ENCODE results near the gene POU6F1.

Gene POU6F1

DNA sequence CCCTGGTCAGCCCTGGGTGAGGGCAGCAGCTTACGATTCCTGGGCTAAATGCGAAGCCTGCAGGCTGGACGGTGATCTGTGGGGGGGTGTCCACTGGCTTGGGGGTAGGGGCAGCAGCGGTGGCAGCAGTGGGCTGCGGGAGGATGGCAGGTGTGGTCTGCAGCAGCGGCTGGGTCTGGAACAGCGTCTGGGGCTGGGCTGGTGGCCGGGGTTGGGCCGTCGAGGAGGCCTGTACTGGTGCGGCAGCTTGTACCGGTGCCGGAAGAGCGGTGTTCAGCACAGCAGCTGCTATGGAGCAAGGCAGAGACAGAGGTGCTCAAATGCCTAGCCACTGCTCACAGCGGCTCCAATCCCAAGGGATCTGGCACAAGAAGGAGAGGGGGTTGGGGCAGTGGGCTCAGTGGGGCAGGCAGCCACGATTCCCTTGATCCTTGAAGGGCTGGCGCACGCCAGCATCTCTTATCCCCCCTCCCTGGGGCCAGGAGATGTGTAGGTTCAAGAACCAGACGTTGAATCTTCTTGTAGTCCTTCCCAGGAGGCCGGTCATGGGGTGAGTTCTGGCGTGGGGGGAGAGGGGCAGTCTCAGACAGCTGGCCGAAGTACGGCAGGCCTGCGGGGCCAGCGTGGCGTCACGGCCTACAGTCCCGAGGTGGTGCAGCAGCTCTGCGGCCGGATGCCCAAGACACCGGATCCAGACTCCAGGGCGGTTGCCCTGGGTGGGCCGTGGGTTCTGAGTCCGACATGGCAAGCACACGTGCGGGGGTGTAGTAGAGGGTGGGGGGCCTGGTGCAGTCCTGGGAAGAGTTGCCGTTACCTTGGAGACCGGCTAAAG is 19.9 kb downstream of the POU6F1 start:
- DNase-seq, result no peak

DNA sequence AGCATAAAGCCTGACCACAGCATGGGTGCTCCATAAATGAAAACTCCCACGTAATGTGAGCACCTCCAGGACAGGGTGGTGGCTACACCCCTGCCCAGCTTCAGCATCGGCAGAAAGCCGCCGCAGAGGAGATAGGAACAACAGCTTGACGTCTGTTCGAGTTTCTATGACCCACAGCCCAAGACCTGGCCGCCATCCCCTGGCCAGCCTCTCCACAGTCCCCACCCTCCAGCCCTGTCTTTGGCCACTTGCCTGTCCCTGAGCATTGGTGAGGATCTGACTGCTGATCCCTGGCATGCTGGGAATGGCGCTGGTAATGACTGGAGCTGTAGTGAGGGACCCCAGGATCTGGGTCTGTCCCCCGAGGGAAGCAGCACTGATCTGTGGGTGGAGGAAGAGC is 21.3 kb downstream of the POU6F1 start:
- DNase-seq, result no peak

DNA sequence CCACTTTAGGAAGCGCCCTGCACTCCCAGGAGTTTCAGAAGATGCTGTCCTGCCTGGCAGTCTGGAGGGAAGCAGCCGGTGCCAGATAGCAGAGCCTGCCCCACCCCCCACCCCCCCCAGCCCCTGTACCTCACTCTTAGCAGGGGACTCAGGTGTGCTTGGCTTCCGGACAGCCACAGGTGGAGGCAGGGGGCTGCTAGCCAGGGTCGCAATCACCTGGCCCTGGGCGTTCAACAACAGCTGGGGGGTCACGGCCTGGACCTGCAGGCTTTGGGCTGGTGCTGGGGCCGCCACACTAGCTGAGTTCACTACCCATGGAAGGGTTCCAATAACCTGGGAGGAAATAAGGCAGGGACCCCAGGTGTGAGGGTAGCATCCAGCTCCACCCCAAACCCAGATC is 22.0 kb downstream of the POU6F1 start:
- DNase-seq, result no peak

DNA sequence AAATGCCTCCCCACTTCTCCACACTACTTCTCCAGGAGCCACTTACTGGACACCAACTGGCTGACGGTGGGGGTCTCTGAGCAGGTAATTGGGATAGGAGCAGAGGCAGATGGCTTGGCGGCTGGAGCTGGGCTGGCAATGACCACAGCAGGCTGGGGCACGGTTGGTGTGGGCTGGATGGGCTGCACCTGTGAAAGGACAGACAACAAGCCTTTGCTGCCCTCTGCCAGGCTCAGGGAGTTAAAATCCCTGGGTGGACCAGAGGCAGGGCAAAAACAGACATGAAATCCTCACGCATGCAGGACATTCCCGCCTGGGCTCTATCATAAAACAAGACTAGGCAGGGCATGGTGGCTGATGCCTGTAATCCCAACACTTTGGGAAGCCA is 25.6 kb downstream of the POU6F1 start:
- no peak for DNase-seq

DNA sequence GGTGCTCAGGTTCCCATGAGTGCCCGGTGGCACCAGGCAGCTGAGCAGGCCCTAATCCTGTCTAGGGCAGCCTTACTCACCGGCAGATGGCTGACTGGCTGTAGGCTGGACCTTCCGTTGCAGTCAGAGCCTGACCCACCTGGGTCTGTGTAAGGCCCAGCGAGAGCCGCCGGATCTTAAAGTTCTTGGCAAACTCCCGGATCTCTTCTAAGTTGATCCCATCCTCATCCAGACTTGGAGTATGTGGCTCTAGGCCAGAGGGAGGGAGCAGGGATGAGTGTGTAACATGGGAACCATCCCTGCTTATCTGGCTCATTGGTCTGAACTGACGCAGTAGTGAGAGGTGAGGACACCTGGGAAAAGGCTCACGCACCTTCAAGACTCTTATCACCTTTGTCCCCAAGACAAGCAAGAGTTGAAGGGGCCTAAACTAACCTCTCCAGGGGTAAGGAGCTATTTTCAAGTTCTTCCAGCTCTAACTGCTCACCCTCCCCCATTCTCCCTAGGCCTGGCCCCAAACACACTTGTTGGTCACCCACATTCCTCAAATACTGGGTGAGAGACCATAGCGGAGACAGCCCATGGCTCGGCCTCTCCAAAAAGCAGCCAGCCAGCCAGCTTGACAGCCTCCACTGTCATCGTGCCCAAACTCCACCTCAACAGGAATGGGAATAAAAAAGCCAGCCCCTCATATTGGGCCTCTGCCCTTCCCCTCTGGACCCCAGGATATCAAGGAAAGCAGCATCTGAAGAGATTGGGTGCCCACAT is 26.2 kb downstream of the POU6F1 start:
- no peak for DNase-seq

DNA sequence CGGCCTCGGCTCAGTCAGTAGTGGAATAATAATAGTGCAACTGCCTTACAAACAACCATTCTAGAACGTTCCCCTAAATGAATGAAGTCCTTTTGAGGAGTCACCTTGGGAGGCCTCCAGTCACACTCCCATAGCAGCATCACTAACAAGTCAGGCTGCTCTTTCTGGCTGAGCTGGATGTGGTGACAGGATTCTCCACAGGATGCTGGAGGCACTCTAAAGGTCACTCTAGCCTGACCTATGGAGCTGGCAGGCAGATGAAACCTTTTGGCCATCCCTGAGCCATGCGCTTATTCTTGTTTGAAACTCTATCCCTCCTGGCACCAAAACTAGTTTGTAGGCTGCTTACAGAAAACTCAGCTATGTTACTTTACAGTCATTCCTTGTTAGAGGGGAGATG is 27.0 kb downstream of the POU6F1 start:
- no peak for DNase-seq

DNA sequence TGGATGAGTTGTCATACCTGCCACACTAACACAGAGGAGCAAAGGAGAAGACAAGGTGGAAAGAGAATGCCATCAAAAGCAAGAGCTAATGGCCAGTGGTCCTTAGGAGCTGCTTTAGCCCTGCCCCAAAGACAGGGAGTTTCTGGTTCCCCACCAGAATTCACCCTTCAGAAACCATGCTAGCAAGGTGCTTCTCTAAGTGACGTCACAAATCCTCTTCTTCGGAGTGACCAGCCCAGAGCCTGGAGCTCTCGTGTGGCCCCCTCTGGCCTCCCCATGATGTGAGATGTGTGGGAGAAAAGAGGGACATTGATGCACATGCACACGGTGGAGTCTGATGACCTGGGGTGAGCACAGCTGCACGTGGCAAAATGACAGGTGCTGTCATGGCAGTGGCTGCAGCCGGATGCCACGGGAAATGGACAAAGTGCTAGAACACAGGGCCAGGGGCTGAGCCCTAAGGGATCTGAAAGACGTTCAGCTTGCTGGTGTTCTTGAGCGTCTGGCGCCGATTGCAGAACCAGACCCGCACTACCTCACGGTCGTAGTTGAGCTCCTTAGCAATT is 28.0 kb downstream of the POU6F1 start:
- DNase-seq, result no peak

DNA sequence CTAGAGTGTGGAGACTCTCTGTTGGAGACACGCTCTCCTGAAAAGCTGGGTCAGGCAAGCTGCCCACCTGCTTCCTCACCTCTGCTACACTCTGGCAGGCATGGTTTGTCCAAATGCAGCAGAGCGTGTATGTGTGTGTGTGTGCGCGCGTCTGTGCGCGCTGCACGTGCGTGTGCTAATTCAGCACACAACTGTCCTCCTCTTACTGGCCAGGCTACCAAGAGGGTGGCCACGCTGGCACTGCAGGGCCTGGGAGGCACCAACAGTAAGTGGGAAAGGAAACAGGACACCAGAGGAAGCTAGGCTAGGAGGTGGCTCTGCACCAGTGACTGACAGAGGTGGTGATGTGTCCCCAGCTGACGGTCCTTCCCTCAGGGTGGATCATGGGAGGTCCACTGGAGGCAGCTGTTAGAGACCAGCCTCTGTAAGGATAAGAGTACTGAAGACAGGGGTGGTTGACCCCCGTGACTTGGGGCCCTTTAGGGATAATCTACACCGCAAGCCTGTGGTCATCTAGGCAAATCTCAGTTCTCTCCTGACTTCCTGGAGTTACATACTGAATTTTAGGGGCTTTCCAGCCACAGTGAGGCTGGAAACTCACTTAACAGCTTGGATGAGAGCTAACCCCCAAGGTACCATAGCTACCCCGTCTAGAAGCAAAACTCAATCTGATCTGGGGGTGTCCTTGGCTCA is 29.4 kb downstream of the POU6F1 start:
- no peak for DNase-seq

DNA sequence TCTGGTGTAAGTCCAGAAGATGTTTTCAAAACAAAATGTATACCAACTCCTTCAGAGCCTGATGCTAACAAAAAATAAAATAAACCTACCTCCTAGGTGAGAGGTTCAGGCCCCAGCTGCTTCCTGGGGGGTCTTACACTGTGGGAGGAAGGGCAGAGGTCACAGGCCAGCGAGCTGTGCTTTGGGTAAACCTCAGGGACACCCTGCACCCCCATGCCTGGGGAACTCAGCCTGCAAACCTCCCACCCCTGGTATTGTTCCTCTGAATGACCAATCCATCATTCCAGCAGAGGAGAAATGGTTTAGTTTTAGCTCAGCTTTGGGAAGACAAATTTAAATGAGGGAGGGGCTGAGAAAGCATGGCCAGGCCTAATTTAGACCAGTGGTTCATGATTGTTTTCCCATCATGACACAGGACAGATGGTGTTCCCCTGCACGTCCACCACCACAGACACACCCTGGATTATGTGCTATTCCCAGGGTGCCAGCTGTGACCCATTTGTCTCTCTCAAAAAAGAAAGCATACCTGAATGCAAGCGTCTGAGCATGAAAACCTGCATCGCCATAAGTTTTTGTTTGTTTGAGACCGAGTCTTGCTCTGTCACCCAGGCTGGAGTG is 30.4 kb downstream of the POU6F1 start:
- DNase-seq, result no peak

DNA sequence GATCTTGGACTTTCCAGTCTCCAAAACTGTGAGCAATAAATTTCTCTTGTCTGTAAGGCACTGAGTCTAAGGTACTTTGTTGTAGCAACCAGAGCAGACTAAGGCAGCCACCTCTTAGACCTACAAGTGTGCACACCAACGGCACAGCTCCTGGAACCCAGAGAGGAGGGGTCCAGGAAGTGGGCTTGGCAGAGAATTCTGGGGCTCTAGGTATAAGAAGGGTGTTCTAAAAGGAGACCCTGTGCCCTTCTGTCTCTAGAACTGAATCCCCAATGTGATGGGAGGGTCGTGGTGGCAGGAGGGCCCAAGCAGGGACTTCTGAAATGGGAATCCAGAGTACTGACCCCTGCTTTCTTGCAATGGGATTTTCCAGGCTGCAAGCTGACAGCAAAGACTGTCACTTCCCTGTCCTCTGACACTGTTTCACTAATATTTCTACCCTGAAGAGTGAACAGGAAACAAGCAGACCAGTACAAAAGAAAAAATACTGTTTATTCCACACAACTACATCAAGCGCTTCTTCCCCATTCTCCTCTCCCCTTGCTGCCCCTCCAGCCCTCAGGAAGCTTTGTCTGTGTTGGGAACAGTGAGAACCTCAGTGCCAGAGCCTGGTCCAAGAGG is 31.3 kb downstream of the POU6F1 start:
- no peak for DNase-seq

DNA sequence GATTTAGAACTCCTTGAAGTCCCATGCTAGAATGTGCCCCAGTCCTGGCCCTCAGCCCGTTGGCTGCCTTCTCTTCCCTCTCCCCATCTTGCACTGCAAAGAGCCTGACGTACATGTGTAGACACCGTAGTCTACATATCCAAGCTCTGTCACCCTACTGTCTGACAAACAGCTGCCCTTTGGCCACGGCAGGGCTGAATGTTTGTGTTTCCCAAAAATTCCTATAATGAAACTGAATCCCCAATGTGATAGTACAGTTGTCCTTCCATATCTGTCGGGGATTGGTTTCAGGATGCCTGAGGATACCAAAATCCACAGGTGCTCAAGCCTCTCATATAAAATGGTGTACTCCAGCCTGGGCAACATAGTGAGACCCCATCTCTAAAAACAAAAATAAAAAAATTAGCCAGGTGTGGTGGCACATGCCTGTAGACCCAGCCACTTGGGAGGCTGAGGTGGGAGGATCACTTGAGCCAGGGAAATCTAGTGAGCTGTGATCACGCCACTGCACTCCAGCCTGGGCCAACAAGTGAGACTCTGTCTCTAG is 32.6 kb downstream of the POU6F1 start:
- DNase-seq, result no peak

DNA sequence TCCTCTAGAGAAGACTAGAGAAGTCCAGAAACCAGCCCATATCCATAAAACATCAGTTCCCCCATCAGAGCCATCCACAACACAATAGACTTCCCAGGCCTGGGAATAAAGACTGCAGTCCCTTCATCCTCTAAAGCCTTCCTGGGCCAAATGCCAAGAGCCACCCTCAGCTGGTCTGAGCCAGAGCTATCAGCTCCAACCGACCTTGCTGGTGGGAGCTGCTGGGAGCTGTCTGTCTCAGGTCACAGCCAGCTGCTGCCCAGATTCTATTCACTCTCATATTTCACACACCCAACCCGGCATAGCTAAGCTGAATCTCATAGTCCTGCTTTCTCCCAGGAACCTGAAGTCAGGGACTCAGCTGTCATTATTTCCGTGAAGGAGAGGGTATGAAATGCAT is 34.0 kb downstream of the POU6F1 start:
- DNase-seq, result peak; percentile 39

DNA sequence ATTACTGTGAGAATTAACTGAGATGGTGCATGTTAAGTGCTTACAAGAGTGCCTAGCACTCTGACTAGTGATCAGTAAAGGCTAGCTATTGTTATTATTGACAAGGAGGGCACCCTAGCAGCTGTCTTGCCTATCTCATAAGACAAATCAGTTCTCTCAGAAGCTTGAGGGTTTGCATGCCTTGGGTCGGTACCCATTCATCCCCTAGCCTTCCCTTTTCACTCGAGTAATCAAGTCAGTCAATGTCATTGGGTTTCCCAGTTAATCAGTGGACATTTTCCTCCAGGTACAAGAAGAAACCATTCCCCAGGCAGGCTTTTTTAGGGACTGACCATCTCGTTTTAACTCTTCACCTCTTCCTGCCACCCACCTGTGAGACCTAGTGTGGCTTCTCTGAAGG is 34.5 kb downstream of the POU6F1 start:
- no peak for DNase-seq

DNA sequence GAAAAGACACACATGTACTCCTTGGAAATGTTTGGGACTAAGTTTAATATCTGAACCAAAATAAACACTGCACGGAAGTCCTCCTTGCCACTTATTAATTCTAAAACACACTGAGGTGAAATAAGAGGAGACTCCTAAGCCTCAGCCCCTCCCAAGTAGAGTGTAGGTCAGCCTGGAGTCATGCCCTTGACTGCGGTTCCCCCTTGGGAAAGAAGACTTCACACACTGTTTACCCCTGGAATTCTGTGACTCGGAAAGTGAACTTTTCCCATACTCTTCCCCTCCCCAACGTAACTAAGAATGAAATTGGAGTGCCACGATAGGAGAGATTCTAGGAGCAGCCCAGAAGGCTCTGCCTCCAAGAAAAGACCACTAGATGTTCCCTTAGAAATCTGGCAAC is 36.3 kb downstream of the POU6F1 start:
- no peak for DNase-seq

DNA sequence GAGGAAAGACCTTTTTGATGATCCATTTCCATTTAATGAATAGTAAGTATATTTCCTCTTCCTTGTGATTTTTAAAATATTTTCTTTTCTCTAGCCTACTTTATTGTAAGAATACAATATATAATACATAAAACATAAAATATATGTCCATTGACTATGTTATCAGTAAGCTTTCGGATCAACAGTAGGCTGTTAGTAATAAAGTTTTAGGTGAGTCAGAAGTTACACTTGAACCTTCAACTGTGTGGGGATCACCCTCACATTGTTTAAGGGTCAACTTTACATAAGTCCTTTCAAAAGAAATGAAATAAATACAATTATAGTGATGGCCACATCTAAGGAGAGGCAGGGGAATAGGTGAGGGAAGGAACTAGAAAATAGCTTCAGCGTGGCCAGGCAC is 40.0 kb downstream of the POU6F1 start:
- no peak for DNase-seq

DNA sequence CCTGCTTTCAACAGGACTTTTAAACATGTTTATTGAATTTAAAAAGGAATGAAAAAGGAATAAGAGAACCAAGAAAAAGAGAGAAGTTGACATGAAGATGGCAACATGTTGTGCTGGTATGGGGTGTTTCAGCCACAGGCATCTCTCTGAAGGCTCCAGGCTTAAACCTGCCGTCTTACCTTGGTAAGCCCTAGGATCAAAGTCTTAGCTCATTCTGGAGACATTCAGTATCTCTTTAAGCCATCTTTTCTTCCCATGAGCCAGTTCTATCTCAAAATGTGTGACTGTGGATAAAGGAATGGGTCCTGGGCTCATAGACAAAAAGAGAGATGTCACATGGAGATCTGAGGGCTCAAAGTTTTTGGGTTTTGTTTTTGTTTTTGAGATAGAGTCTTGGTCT is 43.4 kb downstream of the POU6F1 start:
- DNase-seq, result peak; percentile 27

DNA sequence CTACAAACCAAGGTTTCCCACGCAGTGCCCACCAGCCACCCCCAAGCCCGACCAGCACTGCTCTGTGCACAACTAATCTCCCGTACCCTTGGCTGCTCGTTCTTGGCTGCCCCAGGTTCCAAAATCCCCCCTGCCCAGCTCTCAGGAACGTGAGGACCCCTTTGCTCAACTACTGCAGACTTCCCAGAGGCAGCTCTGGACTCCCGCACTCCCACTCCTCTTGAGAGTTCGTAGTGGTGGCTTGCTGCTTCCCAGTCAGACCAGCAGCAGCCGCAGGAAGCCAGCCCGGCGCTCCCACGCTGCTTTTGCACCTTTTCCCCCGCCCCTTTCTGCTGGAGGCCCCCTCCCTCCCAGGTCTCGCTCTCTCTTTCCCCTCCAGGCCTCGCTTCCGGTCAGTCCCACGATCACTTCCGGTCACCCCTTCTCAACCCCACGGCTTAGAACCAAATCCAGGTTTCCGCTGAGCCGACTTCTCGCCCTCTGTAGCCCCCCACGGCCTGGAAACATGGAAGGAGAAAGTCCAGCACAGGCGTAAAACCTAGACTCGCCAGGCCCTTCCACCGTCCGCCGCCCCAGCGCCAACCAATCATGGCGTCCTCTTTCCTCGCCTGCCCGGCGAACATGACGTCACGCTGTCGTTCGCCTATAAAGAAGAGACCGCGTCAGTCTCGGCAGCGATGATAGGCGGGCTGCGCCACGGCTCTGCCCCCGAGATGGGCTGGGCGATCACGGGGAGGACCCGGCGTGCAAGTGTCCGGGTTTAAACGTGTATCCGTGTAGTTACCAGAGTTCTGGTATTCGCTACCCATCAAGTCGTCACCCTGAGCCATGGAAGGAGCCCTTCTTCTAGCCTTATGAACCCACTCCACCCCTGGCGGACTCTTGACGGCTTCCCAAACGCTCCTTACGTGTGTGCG is 45.1 kb downstream of the POU6F1 start, which contains the start of gene TFCP2:
Gene TFCP2 (minus strand): TSS at position 621 of the 917 bp plus-strand sequence. CDS start 713 bp downstream, outside the sequence.
- DNase-seq, result peak; percentile 98

DNA sequence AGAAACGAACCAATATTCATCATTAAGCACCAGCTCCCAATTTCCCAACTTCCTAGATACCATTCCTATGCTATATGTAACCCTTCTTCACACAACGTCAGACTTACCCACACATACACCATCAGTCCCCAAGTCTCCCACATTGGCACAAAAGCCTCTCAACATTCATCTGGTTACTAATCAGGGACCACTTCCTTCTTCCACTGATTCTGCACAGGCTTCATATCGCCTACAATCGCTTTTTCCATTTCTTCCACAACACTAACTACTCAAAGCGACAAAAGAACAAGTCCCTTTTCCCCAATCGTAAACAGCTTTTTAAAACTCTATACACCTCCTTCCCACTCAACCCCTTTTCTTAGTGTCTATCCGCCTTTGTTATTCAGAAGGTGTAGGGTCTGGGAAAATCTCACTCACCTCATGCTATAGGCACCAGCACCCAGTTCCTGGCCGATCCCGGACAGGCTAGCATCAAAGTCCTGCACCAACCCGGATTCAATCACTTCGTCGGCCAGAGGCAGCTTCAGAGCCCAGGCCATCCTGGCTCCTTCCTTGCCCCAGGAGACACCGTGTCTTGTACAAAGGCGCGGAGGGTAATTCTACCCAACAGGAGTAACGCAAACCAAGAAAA is 45.9 kb downstream of the POU6F1 start:
- DNase-seq, result peak; percentile 39

DNA sequence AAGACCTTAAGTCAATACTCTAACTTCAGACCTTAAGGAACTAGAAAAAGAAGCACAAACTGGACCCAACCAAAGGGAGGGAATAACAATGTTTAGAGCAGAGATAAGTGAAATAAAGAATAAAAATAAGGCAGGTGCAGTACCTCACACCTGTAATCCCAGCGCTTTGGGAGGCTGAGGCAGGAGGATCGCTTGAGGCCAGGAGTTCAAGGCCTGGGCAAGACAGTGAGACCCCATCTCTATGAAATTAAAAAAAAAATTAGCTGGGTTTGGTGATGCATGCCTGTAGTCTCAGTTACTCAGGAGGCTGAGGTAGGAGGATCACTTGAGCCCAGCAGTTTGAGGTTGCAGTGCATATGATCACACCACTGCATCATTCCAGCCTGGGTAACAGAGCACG is 54.1 kb downstream of the POU6F1 start:
- DNase-seq, result no peak

DNA sequence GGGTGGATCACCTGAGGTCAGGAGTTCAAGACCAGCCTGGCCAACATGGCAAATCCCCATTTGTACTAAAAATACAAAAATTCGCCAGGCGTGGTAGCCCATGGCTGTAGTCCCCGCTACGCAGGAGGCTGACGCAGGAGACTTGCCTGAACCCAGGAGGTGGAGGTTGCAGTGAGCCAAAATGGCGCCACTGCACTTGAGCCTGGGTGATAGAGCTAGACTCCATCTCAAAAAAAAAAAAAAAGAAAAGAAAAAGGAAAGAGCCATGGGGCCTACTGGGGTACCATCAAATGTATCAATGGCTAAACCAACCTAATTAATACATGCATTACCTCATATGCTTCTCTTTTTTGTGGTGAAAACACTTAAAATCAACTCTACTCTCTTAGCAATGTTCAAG is 55.6 kb downstream of the POU6F1 start:
- DNase-seq, result no peak
